ENCODE data around the gene DNASE1. TPM values are rescaled to one million over a fixed set of nuclear protein-coding genes. Genes with fewer than 3 reads are reported as not detected.

DNASE1 gene
- total and polyA plus RNA-seq, 4 donors = 5.5 to 39.5 (median 8.3) TPM

DNA sequence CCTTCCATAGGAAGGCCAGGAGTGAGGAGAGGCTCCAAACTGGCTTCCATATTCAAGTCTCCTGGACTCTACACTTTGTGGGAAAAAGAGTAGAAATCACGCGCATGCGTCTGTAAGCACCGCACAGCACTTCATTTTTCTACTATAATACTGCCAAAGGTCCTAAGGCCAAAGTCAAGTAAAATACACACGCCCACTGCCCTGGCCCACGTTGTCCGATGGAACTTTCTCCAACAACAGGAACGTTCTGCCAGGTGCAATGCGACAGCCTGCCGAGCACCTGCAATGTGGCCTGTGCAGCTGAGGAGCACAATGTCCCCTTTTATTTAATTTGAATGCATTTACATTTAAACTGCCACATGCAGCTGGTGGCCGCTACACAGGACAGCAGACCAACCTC, 23.5 kb downstream of the DNASE1 start:
- Histone ChIP-seq H3K9me3 (ENCODE audit: control insufficient read depth in 4 of 4, insufficient read depth in 3 of 4, low read length in 3 of 4) (no peaks in the 10 kb centered on the region), H3K4me1 (ENCODE audit: control insufficient read depth in 5 of 5, insufficient read depth in 5 of 5, low read length in 5 of 5) (peaks cover 0 to 2% (median 0%) of the 10 kb centered on the region in 5 donors), H3K27me3 (ENCODE audit: control insufficient read depth in 3 of 3, insufficient read depth in 3 of 3, low read length in 2 of 3) (no peaks in the 10 kb centered on the region), H3K27ac (ENCODE audit: low read depth in 1 of 2, low read length in 1 of 2) (no peak overlapping the region), H3K36me3 (ENCODE audit: control insufficient read depth in 4 of 4, insufficient read depth in 4 of 4, low read length in 4 of 4) (peaks cover 0 to 59% (median 33%) of the 10 kb centered on the region in 4 donors), H3K4me3 (no peak overlapping the region), H3K9ac (ENCODE audit: insufficient read depth in 1 of 2, low read length in 2 of 2) (no peak overlapping the region)
- TF ChIP-seq, protein P1, sequence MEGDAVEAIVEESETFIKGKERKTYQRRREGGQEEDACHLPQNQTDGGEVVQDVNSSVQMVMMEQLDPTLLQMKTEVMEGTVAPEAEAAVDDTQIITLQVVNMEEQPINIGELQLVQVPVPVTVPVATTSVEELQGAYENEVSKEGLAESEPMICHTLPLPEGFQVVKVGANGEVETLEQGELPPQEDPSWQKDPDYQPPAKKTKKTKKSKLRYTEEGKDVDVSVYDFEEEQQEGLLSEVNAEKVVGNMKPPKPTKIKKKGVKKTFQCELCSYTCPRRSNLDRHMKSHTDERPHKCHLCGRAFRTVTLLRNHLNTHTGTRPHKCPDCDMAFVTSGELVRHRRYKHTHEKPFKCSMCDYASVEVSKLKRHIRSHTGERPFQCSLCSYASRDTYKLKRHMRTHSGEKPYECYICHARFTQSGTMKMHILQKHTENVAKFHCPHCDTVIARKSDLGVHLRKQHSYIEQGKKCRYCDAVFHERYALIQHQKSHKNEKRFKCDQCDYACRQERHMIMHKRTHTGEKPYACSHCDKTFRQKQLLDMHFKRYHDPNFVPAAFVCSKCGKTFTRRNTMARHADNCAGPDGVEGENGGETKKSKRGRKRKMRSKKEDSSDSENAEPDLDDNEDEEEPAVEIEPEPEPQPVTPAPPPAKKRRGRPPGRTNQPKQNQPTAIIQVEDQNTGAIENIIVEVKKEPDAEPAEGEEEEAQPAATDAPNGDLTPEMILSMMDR (IDR thresholded peaks at IDR 0.05; ENCODE audit: control extremely low read depth, extremely low read depth) = no peak
- no peak for ATAC-seq (ENCODE audit: insufficient read depth, low FRiP score)
- 95 to 96% methylated on average over 11 of the region's 11 CpGs for WGBS, 2 donors
- DNase-seq = no peak

GRCh38 chr16:3681206-3681605, 26.7 kb downstream of the DNASE1 start:
- peaks cover 3 to 42% (median 31%) of the 10 kb centered on the region in 4 donors for H3K36me3 ChIP-seq (ENCODE audit: control insufficient read depth in 4 of 4, insufficient read depth in 4 of 4, low read length in 4 of 4)
- TF ChIP-seq, protein P1 (IDR thresholded peaks at IDR 0.05; ENCODE audit: control extremely low read depth, extremely low read depth) = no peak
- H3K4me1 ChIP-seq (ENCODE audit: control insufficient read depth in 5 of 5, insufficient read depth in 5 of 5, low read length in 5 of 5) = peaks cover 0 to 2% (median 0%) of the 10 kb centered on the region in 5 donors
- DNase-seq (no peak), ATAC-seq (ENCODE audit: insufficient read depth, low FRiP score) (no peak)
- no peaks in the 10 kb centered on the region for H3K9me3 ChIP-seq (ENCODE audit: control insufficient read depth in 4 of 4, insufficient read depth in 3 of 4, low read length in 3 of 4)
- no peak overlapping the region for H3K27ac ChIP-seq (ENCODE audit: low read depth in 1 of 2, low read length in 1 of 2)
- H3K4me3 ChIP-seq = no peak overlapping the region
- H3K9ac ChIP-seq (ENCODE audit: insufficient read depth in 1 of 2, low read length in 2 of 2) = no peak overlapping the region
- WGBS, 2 donors = 92 to 93% methylated on average over 3 of the region's 3 CpGs
- no peaks in the 10 kb centered on the region for H3K27me3 ChIP-seq (ENCODE audit: control insufficient read depth in 3 of 3, insufficient read depth in 3 of 3, low read length in 2 of 3)

DNA sequence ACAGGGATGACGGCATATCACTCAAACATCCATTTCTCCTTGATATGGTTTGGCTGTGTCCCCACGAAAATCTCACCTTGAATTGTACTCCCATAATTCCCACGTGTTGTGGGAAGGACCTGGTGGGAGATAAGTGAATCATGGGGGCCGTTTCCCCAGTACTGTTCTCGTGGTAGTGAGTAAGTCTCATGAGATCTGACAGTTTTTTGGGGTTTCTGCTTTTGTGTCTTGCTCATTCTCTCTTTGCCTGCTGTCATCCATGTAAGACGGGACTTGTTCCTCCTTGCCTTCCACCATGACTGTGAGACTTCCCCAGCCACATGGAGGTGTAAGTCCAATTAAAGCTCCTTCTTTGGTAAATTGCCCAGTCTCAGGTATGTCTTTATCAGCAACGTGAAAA, 32.5 kb downstream of the DNASE1 start:
- H3K27ac ChIP-seq (ENCODE audit: low read depth in 1 of 2, low read length in 1 of 2) = no peak overlapping the region
- H3K27me3 ChIP-seq (ENCODE audit: control insufficient read depth in 3 of 3, insufficient read depth in 3 of 3, low read length in 2 of 3) = no peaks in the 10 kb centered on the region
- peaks cover 7 to 29% (median 27%) of the 10 kb centered on the region in 4 donors for H3K36me3 ChIP-seq (ENCODE audit: control insufficient read depth in 4 of 4, insufficient read depth in 4 of 4, low read length in 4 of 4)
- TF ChIP-seq, protein P1 (IDR thresholded peaks at IDR 0.05; ENCODE audit: control extremely low read depth, extremely low read depth) = no peak
- H3K9me3 ChIP-seq (ENCODE audit: control insufficient read depth in 4 of 4, insufficient read depth in 3 of 4, low read length in 3 of 4) = no peaks in the 10 kb centered on the region
- ATAC-seq (ENCODE audit: insufficient read depth, low FRiP score) (no peak), DNase-seq (no peak)
- no peak overlapping the region for H3K4me3 ChIP-seq
- H3K9ac ChIP-seq (ENCODE audit: insufficient read depth in 1 of 2, low read length in 2 of 2) = no peak overlapping the region
- H3K4me1 ChIP-seq (ENCODE audit: control insufficient read depth in 5 of 5, insufficient read depth in 5 of 5, low read length in 5 of 5) = peaks cover 0 to 8% (median 0%) of the 10 kb centered on the region in 5 donors
- WGBS, 2 donors = 87 to 88% methylated on average over 7 of the region's 7 CpGs

DNA sequence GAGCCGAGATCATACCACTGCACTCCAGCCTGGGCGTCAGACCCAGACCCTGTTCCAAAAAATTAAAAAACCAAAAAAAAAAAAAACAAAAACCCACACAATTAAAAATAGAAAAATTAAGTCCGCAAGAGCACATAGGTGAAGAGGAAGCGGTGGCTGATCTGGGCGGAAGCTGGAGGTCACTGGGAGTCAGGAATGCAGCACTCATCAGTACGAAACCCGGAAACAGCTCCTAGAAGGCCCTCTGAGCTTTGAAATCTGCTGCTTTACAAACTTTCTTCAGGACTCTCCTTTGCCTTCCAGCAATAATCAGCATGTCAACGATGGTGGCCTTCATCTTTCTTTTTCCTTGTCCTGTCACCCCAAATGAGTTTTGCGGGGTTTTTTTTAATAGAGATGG, 33.3 kb downstream of the DNASE1 start:
- ATAC-seq (ENCODE audit: insufficient read depth, low FRiP score) = no peak
- no peak for DNase-seq
- peaks cover 0 to 8% (median 0%) of the 10 kb centered on the region in 5 donors for H3K4me1 ChIP-seq (ENCODE audit: control insufficient read depth in 5 of 5, insufficient read depth in 5 of 5, low read length in 5 of 5)
- H3K27ac ChIP-seq (ENCODE audit: low read depth in 1 of 2, low read length in 1 of 2) = no peak overlapping the region
- TF ChIP-seq, protein P1 (IDR thresholded peaks at IDR 0.05; ENCODE audit: control extremely low read depth, extremely low read depth) = no peak
- H3K9me3 ChIP-seq (ENCODE audit: control insufficient read depth in 4 of 4, insufficient read depth in 3 of 4, low read length in 3 of 4) = no peaks in the 10 kb centered on the region
- H3K36me3 ChIP-seq (ENCODE audit: control insufficient read depth in 4 of 4, insufficient read depth in 4 of 4, low read length in 4 of 4) = peaks cover 7 to 27% (median 22%) of the 10 kb centered on the region in 4 donors
- H3K4me3 ChIP-seq = no peak overlapping the region
- H3K27me3 ChIP-seq (ENCODE audit: control insufficient read depth in 3 of 3, insufficient read depth in 3 of 3, low read length in 2 of 3) = no peaks in the 10 kb centered on the region
- no peak overlapping the region for H3K9ac ChIP-seq (ENCODE audit: insufficient read depth in 1 of 2, low read length in 2 of 2)
- WGBS, 2 donors = 93 to 96% methylated on average over 9 of the region's 9 CpGs

Data from lung (tissue), 12 donors.